Mucosa of rectum (tissue), 2 donors: ENCODE data around the gene SLC25A36.

Source experiments
- H3K27ac ChIP-seq, 2 donors: one replicate each; pipeline ENCODE4 v1.7.0; 2013; ENCODE audit warnings: inconsistent platforms in 2 of 2, low read depth in 2 of 2, low read length in 2 of 2
- H3K27me3 ChIP-seq, 2 donors: one replicate each; pipeline ENCODE4 v1.7.0; 2013; ENCODE audit warnings: low read length in 2 of 2; ENCODE audit not compliant: control insufficient read depth in 2 of 2, insufficient read depth in 2 of 2
- H3K36me3 ChIP-seq, 2 donors: one replicate each; pipeline ENCODE4 v1.7.0; 2013; ENCODE audit warnings: low read length in 2 of 2; ENCODE audit not compliant: control insufficient read depth in 2 of 2, insufficient read depth in 2 of 2
- H3K4me1 ChIP-seq, 2 donors: one replicate each; pipeline ENCODE4 v1.7.0; 2013; ENCODE audit warnings: low read length in 2 of 2, mild to moderate bottlenecking in 1 of 2; ENCODE audit not compliant: control insufficient read depth in 2 of 2, insufficient read depth in 2 of 2
- H3K4me3 ChIP-seq, 2 donors: one replicate each; pipeline ENCODE4 v1.7.0; 2013; ENCODE audit warnings: low read length in 2 of 2
- H3K9ac ChIP-seq, 2 donors: one replicate each; pipeline ENCODE4 v1.7.0; 2013; ENCODE audit warnings: low read length in 2 of 2, low read depth in 1 of 2, mild to moderate bottlenecking in 1 of 2
- H3K9me3 ChIP-seq, 2 donors: one replicate each; pipeline ENCODE4 v1.7.0; 2013; ENCODE audit warnings: low read length in 2 of 2; ENCODE audit not compliant: control insufficient read depth in 2 of 2
- donor health status: healthy.
- donor health status: Normal muscosa, but diverticular disease.

The SLC25A36 gene, protein sequence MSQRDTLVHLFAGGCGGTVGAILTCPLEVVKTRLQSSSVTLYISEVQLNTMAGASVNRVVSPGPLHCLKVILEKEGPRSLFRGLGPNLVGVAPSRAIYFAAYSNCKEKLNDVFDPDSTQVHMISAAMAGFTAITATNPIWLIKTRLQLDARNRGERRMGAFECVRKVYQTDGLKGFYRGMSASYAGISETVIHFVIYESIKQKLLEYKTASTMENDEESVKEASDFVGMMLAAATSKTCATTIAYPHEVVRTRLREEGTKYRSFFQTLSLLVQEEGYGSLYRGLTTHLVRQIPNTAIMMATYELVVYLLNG

DNA sequence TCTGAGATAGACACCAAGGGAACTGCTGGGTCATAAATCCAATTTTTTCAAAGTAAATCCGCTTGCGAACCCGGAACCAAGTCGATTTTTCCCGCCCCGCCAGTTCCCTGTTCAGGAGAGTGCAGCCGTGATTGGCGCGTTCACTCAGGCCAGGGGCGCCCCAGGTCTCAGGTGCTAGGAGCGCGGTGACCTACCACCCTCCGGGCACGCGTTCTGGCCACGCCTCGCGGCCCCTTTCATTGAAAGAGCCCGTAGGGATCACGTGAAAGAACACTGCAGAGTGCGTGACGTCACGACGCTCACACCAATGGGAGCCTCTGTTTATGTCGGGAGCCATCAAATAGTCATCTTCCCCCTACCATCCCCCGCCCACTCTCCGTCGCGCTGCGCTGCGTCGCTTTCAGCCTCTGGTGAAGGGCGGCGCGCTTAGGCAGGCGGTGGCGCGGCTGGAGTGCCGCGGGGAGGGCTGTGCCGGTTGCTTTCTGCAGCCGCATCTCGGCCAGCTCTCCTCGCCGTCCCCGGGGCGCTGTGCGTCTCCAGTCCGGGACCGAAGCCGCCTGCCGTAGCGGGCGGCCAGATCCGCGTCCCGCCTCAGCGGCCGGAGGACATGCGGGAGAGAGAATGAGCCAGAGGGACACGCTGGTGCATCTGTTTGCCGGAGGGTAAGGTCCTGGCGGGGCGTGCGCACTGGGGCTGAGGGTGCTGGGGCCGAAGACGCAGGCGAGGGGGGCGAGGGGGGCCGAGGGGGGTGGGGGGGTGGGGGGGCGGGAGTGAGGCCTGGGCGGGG is at the start of gene SLC25A36:
Gene SLC25A36, plus strand, starts transcription at position 403 of the 787 bp plus-strand sequence. Its CDS starts 219 bp downstream, at position 622.
- peak within 1 kb of the TSS; percentile 93 to 95 for H3K9ac ChIP-seq
- peaks cover 0 to 21% of the 10 kb centered on the region in 2 donors for H3K4me1 ChIP-seq
- peak within 1 kb of the TSS; percentile 86 to 91 for H3K4me3 ChIP-seq
- no peaks in the 10 kb centered on the region for H3K9me3 ChIP-seq
- no peaks in the 10 kb centered on the region for H3K27me3 ChIP-seq
- peak within 1 kb of the TSS; percentile 97 for H3K27ac ChIP-seq
- H3K36me3 ChIP-seq, result no peaks in the 10 kb centered on the region

DNA sequence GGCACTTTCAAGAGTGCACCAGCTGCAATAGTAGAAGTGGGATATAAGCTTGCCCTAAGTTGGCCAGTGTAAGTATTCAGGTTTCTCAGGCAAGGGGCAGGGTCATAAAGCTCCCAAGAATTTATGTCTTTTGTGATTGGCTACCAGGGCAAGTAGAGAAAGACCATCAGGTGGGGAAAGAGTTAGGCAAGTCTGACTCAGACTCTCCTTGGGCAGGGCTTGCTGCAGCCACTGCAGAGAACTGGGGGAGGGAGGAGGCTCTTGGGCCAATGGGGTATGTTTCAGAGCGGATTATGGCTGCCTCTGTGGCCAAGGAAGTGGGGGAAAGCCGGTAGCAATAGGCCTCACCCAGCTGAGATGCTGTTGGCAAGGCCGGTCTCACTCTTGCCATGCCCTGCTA is 44.6 kb upstream of the SLC25A36 start:
- H3K27me3 ChIP-seq, result peaks cover 0 to 4% of the 10 kb centered on the region in 2 donors
- H3K4me3 ChIP-seq, result no peak overlapping the region
- no peaks in the 10 kb centered on the region for H3K9me3 ChIP-seq
- H3K27ac ChIP-seq, result no peak overlapping the region
- H3K9ac ChIP-seq, result no peak overlapping the region
- H3K4me1 ChIP-seq, result no peaks in the 10 kb centered on the region
- no peaks in the 10 kb centered on the region for H3K36me3 ChIP-seq

DNA sequence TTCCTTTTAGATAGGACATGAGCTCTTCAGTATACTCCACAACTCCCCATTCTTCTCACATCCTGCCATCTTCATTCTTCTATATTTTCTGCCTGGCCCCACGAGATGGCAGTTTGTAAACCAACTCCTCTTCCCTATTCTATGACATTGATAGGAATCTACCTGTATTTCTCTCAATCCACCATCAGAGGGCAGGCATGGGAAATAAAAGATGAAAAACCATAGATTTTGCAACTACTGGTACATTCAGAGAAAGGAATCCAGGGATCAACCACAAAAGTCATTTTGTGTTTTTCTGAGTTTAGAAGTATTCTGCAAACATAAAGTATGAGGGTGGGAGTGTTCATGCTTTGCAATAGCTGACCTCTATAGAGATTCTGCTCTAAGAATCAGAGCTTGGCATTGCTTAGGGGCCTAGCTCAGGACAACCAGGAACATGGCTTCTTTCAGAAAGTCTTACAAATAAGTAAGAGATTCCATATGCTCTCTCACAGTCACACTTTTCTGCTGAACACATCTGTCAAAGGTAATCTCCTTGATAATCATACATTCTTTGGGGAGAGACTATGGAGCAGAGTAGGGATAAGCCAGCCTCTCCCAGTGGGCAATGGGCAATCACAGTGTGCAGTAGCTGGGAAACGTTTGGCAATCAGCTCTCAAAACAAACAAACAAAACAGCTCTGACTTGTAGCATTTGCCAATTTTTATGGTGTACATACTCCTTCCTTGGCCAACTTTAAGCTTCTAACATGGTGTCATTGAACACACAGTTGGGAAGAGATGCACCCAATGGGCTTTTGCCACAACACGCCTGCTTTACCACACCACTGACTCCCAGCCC is 43.1 kb upstream of the SLC25A36 start:
- no peak overlapping the region for H3K4me3 ChIP-seq
- no peaks in the 10 kb centered on the region for H3K9me3 ChIP-seq
- peaks cover 0 to 4% of the 10 kb centered on the region in 2 donors for H3K27me3 ChIP-seq
- H3K9ac ChIP-seq, result no peak overlapping the region
- no peaks in the 10 kb centered on the region for H3K36me3 ChIP-seq
- H3K27ac ChIP-seq, result no peak overlapping the region
- H3K4me1 ChIP-seq, result no peaks in the 10 kb centered on the region

DNA sequence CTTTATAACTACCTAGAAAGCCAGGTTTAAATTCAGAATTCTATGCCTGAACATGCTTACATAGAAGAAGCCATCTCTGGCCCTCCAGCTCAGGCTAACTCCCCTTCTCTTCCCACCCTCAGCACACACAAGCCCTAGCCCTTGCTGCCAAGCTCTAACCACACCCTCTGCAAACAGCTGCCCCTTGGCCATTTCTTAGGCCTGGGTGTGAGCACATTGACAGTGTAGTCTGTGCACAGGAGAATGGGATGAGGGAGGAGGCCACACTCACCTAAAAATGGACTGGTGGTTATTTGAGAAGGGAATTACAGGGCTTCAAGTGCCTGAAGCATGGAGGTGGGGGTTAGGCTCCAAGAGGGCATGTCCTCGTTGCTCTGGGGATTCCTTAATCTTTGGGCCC is 42.3 kb upstream of the SLC25A36 start:
- no peaks in the 10 kb centered on the region for H3K9me3 ChIP-seq
- no peak overlapping the region for H3K9ac ChIP-seq
- no peaks in the 10 kb centered on the region for H3K36me3 ChIP-seq
- no peak overlapping the region for H3K27ac ChIP-seq
- no peaks in the 10 kb centered on the region for H3K4me1 ChIP-seq
- H3K27me3 ChIP-seq, result peaks cover 0 to 4% of the 10 kb centered on the region in 2 donors
- no peak overlapping the region for H3K4me3 ChIP-seq

DNA sequence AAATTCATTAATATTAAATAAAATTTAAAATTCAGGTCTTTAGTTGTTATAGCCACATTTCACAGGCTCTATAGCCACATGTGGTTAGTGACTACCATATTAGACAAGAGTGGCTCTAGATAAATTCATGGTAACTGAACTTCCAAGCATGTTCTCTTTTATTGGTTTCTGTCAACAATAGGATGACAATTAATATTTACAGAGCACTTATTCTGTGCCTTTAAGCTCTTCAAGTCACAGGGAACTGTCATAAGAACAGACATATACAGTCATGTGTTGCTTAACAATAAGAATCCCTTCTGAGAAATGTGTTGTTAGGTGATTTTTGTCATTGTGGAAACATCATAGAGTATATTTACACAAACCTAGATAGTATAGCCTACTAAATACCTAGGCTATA is 38.8 kb upstream of the SLC25A36 start:
- no peaks in the 10 kb centered on the region for H3K36me3 ChIP-seq
- H3K4me3 ChIP-seq, result no peak overlapping the region
- H3K27ac ChIP-seq, result no peak overlapping the region

DNA sequence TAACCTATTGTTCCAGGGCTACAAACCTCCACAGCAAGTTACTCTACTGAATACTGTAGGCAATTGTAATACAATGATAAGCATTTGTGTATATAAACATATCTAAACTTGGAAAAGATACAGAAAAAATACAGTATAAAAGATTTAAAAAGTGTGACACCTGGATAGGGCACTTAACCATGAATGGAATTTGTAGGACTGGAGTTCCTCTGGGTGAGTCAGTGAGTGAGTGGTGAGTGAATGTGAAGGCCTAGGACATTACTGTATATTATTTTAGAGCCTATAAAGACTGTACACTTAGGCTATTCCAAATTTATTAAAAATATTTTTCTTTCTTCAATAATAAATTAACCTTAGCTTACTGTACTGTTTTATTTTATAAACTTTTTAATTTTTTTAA is 38.4 kb upstream of the SLC25A36 start:
- Histone ChIP-seq H3K27ac (no peak overlapping the region), H3K9me3 (no peaks in the 10 kb centered on the region), H3K4me3 (no peak overlapping the region), H3K27me3 (no peaks in the 10 kb centered on the region), H3K36me3 (no peaks in the 10 kb centered on the region), H3K4me1 (no peaks in the 10 kb centered on the region), H3K9ac (no peak overlapping the region)

More for the DNA sequence above, 38.8 kb upstream of the SLC25A36 start:
- H3K4me1 ChIP-seq, result no peaks in the 10 kb centered on the region
- no peaks in the 10 kb centered on the region for H3K9me3 ChIP-seq
- H3K9ac ChIP-seq, result no peak overlapping the region
- H3K27me3 ChIP-seq, result no peaks in the 10 kb centered on the region

DNA sequence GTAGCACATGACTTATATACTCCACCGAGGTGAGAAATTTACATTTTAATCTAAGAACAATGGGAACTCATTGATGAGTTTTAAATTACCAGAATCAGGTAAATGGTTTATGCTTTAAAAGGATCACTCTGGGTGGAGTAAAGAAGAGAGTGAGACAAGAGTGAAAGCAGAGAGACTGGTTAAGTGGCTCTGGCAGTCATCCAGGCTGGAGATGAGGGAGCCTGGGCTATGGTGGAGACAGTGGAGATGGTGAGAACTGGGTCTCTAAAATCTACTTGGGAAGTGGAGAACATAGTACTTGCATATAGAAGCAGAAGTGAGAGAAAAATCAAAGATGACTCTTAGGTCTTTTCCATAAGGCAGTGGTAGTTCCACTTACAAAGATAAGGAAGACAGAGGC is 37.1 kb upstream of the SLC25A36 start:
- H3K27me3 ChIP-seq, result no peaks in the 10 kb centered on the region
- no peaks in the 10 kb centered on the region for H3K36me3 ChIP-seq
- no peak overlapping the region for H3K27ac ChIP-seq
- H3K4me1 ChIP-seq, result no peaks in the 10 kb centered on the region
- no peak overlapping the region for H3K4me3 ChIP-seq
- H3K9me3 ChIP-seq, result no peaks in the 10 kb centered on the region
- no peak overlapping the region for H3K9ac ChIP-seq

DNA sequence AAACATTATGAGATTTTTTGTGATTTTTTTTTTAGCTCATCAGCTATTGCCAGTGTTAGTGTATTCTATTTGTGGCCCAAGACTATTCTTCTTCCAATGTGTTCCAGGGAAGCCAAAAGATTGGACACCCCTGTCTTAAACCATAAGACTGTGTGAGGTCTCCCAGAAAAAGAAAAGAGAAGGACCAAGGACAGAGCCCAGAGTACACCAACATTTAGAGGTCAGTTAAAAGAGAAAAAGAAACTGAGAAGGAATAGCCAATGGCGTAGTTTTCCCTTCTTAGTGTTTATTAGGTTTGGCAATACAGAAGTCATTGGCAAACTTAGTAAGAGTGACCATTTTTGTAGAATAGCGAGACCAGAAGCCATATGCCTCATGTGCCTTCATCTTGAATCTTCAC is 36.1 kb upstream of the SLC25A36 start:
- H3K9ac ChIP-seq, result no peak overlapping the region
- H3K4me3 ChIP-seq, result no peak overlapping the region
- H3K4me1 ChIP-seq, result no peaks in the 10 kb centered on the region
- no peak overlapping the region for H3K27ac ChIP-seq
- no peaks in the 10 kb centered on the region for H3K27me3 ChIP-seq
- H3K9me3 ChIP-seq, result no peaks in the 10 kb centered on the region
- no peaks in the 10 kb centered on the region for H3K36me3 ChIP-seq

DNA sequence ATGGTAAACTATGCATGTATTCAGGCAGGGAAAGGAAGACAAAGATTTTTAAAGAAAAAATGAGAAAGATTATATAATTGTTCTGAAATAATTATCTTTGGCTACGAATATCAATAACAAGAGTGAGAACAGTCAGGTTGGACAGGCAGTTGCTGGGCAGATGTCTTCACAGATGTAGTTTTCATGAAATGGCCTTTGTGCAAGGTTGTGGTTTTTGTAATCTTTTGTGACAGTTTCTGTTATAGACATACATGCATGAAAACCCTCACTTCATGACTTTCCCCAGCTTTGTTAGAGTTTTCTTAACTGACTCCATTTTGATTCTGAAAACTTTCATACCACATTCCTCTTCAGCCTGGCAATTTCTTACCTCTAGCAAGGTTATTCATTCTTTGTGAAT is 34.9 kb upstream of the SLC25A36 start:
- no peaks in the 10 kb centered on the region for H3K9me3 ChIP-seq
- H3K27ac ChIP-seq, result no peak overlapping the region

DNA sequence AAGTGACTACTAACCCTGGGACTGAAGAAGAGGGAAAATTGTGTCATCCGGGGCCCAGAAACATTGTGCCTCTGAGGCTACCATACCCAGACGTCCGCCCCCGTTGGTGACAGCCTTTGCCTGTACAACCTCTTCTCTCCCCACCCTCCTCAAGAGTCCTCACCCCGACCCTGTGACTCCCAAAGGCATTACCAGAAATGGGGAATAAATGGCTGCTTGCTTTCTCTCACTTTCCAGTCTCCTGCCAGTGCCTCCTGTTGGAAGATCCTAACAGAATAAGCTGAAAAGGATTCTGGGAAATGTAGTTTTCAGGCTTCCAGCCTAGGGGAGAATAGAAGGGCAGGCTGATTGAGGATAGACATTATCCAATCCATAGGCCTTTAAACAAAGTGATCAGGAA is 30.8 kb upstream of the SLC25A36 start:
- no peaks in the 10 kb centered on the region for H3K9me3 ChIP-seq
- no peaks in the 10 kb centered on the region for H3K36me3 ChIP-seq
- H3K27ac ChIP-seq, result no peak overlapping the region
- no peaks in the 10 kb centered on the region for H3K4me1 ChIP-seq
- no peak overlapping the region for H3K9ac ChIP-seq
- H3K4me3 ChIP-seq, result no peak overlapping the region
- H3K27me3 ChIP-seq, result no peaks in the 10 kb centered on the region

More for the DNA sequence above, 34.9 kb upstream of the SLC25A36 start:
- Histone ChIP-seq H3K9ac (no peak overlapping the region), H3K4me1 (no peaks in the 10 kb centered on the region), H3K36me3 (no peaks in the 10 kb centered on the region), H3K4me3 (no peak overlapping the region), H3K27me3 (no peaks in the 10 kb centered on the region)
